Stomach (tissue), 4 donors: ENCODE measurements around the gene TOB2.

Experiments used
- CTCF ChIP-seq, 7 experiments: fragments of 450-650 bp in 4 of 7; fragments of 200-600 bp in 3 of 7; sonication (generic) in 3 of 7; IDR thresholded peaks; one replicate each; pipeline ENCODE4 v1.5.1; 2016 to 2019; ENCODE audit warnings: antibody characterized with exemption in 7 of 7, control low read depth in 2 of 7, mild to moderate bottlenecking in 1 of 7
- EP300 ChIP-seq: sonication (generic); formaldehyde crosslinking; IDR thresholded peaks from one replicate; pipeline ENCODE4 v1.6.1; 2017; ENCODE audit warnings: antibody characterized with exemption
- POLR2A ChIP-seq, 4 donors: fragments of 450-650 bp; IDR thresholded peaks; one replicate each; pipeline ENCODE4 v1.6.1; 2016; ENCODE audit warnings: antibody characterized with exemption in 4 of 4, control low read depth in 2 of 4, mild to moderate bottlenecking in 1 of 4, moderate library complexity in 1 of 4
- POLR2AphosphoS5 ChIP-seq, 3 donors: sonication (generic); formaldehyde crosslinking; IDR thresholded peaks; one replicate each; pipeline ENCODE4 v1.6.1; 2016; ENCODE audit warnings: antibody characterized with exemption in 3 of 3

GRCh38 chr22:41437198-41437597 lies 9.4 kb downstream of the TOB2 start:
- no peak for TF ChIP-seq CTCF (IDR thresholded peaks at IDR 0.05)
- no peak for TF ChIP-seq POLR2AphosphoS5 (IDR thresholded peaks at IDR 0.05)
- no peak for TF ChIP-seq POLR2A (IDR thresholded peaks at IDR 0.05)
- TF ChIP-seq EP300 = no peak
